B cell (primary cell): ENCODE measurements around the gene MS4A4E.

Source experiments
- CTCF ChIP-seq: fragments of 200-600 bp; IDR thresholded peaks from one replicate; pipeline ENCODE4 v1.8.0; 2022; ENCODE audit warnings: antibody characterized with exemption, mild to moderate bottlenecking
- EZH2 ChIP-seq: IDR thresholded peaks from 2 replicates; pipeline ENCODE4 v1.6.1; 2012; ENCODE audit warnings: borderline replicate concordance, low read depth, mild to moderate bottlenecking, moderate library complexity, low read length; ENCODE audit not compliant: insufficient read depth, poor library complexity, severe bottlenecking

- TF ChIP-seq CTCF (no peak), EZH2 (no peak)
Observed at GRCh38 chr11:60159284-60159683, 83.7 kb downstream of the MS4A4E start.
